ENCODE results near the gene HAUS2. TPM values are rescaled to one million over a fixed set of nuclear protein-coding genes. Genes with fewer than 3 reads are reported as not detected.
A peak's percentile ranks its signal among the peaks of the same experiment; 100 is the strongest.

The HAUS2 gene
- 20.1 TPM for total RNA-seq
- 10 to 100 TPM; 12.1 to 19.7 (median 15.3) TPM for polyA plus RNA-seq (ENCODE audit: insufficient read depth in 1 of 8, insufficient read length in 8 of 8, low replicate concordance in 1 of 8)
- long read RNA-seq, donor 1, partial matches to known transcripts: 0 of 1 reads
- long read RNA-seq, donor 1, other reads (novel, unspliced or antisense): 0 of 1 reads
- long read RNA-seq, donor 2: 0 reads
- long read RNA-seq, donor 3, partial matches to known transcripts: 0 of 4 reads
- long read RNA-seq, donor 3, other reads (novel, unspliced or antisense): 0 of 4 reads
- long read RNA-seq, donor 4, partial matches to known transcripts: 0 of 5 reads
- long read RNA-seq, donor 4, other reads (novel, unspliced or antisense): 0 of 5 reads
- long read RNA-seq, donor 5, transcript HAUS2-208 (5 exons, 1,702 nt): minor isoform, 6 of 20 reads
- long read RNA-seq, donor 5, transcript HAUS2-201 (6 exons, 3,949 nt): major isoform, 11 of 20 reads
- long read RNA-seq, donor 5, partial matches to known transcripts: 0 of 20 reads
- long read RNA-seq, donor 5, other reads (novel, unspliced or antisense): 0 of 20 reads
- long read RNA-seq, donor 6, partial matches to known transcripts: 0 of 4 reads
- long read RNA-seq, donor 6, other reads (novel, unspliced or antisense): 0 of 4 reads
- long read RNA-seq, donor 7, partial matches to known transcripts: 0 of 10 reads
- long read RNA-seq, donor 7, other reads (novel, unspliced or antisense): 0 of 10 reads
- long read RNA-seq, donor 8, partial matches to known transcripts: 0 of 3 reads
- long read RNA-seq, donor 8, other reads (novel, unspliced or antisense): 0 of 3 reads
- long read RNA-seq, donor 9, partial matches to known transcripts: 0 of 6 reads
- long read RNA-seq, donor 9, other reads (novel, unspliced or antisense): 0 of 6 reads
- long read RNA-seq, donor 10, partial matches to known transcripts: 0 of 2 reads
- long read RNA-seq, donor 10, other reads (novel, unspliced or antisense): 0 of 2 reads
- long read RNA-seq, donor 11, partial matches to known transcripts: 0 of 7 reads
- long read RNA-seq, donor 11, other reads (novel, unspliced or antisense): 0 of 7 reads

DNA sequence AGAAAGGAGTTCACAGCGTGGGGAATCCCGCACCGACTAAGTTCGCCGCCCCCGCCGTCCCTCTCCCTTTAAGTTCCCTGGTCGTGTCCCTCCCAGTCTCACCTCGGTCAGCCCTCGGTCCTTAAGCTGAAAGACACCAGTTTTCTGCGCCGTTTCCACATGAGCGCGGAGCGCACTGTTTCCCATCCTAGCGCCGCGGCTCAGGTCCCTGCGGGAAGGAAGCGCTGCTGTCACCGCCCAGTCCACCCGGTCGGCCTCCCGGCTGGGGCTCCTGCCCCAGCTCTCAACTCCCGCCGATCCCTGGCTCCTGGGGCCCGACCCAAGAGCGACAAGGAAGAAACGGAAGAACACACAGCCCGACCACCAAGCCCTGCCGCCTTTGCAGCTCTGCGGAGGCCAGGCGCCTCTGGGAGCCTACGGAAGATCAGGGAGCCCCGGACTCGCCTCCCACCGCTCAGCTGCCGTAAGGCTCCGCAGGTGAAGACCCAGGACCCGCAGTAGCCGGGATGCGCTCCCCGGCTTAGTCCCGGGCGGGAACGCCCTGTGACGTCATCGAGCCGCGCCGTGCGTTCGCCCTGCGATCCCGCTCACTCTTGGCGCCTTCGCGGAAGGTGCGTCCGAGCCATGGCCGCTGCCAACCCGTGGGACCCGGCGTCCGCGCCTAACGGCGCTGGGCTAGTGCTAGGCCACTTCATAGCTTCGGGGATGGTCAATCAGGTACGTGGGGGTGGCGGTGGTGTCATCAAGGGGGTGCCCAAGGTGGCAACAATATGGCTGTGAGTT lies at the start of gene HAUS2, which contains the start of gene LRRC57:
HAUS2 (plus strand) TSS at position 590 of the 783 bp plus-strand sequence; CDS start at position 625, 35 bp downstream.
LRRC57 (minus strand) TSS at position 545 of the 783 bp plus-strand sequence; CDS start at position 186, 359 bp downstream.
- DNase-seq: peak; percentile 93
- WGBS (ENCODE audit: insufficient coverage): under 1% methylated on average over 71 of the region's 71 CpGs
- peaks cover 21% of the 10 kb centered on the region for H3K36me3 ChIP-seq (ENCODE audit: control insufficient read depth, insufficient read depth, low read length)
- H3K4me1 ChIP-seq (ENCODE audit: control insufficient read depth, insufficient read depth, low read length): peaks cover 13% of the 10 kb centered on the region
- no peaks in the 10 kb centered on the region for H3K9me3 ChIP-seq (replicated peaks; ENCODE audit: control insufficient read depth, low read depth, low read length)
- peak within 1 kb of the TSS; percentile 97 for H3K27ac ChIP-seq (ENCODE audit: low read length)
- H3K27me3 ChIP-seq (ENCODE audit: control insufficient read depth, insufficient read depth, low read length): no peaks in the 10 kb centered on the region
- peak within 1 kb of the TSS; percentile 89 for H3K4me3 ChIP-seq (ENCODE audit: low read length)

DNA sequence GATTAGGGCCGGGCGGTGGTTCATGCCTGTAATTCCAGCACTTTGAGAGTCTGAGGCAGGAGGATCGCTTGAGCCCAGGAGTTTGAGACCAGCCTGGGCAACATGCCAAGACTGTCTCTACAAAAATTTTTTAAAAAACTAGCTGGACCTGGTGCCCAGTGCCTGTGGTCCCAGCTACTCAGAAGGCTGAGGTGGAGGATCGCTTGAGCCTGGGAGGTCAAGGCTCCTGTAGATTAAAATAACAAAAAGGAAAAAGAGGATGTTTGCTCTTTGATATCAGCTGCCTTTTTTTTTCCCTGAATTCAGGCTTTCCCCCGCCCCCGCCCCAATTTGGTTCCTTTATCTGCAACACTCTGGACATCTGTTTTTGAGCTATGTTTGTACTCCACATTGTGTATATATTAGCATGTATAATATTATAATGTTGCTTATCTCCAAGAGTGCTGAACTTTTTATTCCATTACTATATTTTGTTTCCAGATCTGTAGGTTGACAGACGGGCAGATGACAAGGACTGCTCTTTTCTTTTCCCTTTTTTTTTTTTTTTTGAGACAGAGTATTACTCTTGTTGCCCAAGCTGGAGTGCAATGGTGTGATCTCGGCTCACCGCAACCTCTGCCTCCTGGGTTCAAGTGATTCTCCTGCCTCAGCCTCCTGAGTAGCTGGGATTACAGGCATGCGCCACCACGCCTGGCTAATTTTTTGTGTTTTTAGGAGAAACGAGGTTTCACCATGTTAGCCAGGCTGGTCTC lies 48.6 kb upstream of the HAUS2 start:
- no peak for DNase-seq
- no peaks in the 10 kb centered on the region for H3K9me3 ChIP-seq (replicated peaks; ENCODE audit: control insufficient read depth, low read depth, low read length)
- H3K36me3 ChIP-seq (ENCODE audit: control insufficient read depth, insufficient read depth, low read length): peaks cover 2% of the 10 kb centered on the region
- H3K4me3 ChIP-seq (ENCODE audit: low read length): no peak overlapping the region
- no peaks in the 10 kb centered on the region for H3K27me3 ChIP-seq (ENCODE audit: control insufficient read depth, insufficient read depth, low read length)
- peak overlapping the region; percentile 31 for H3K27ac ChIP-seq (ENCODE audit: low read length)
- H3K4me1 ChIP-seq (ENCODE audit: control insufficient read depth, insufficient read depth, low read length): peaks cover 8% of the 10 kb centered on the region
- WGBS (ENCODE audit: insufficient coverage): 83% methylated on average over 7 of the region's 12 CpGs

DNA sequence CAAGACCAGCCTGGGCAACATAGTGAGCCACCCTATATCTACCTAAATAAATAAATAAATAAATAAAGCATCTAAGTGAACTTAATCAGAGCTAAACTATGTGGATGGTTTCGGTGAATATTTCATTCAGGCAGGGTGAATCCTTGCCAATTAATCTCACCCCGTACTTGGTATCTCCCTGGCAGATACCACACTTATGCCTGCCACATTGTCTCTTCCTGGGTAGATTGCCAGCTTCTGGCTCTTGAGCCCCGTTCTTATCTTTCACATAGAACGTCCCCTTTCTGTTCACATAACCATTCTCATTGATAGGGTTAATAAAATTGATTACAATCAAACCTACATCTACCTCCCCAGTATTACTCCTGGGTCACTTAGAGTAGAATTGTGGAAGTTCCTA lies 46.2 kb upstream of the HAUS2 start:
- no peaks in the 10 kb centered on the region for H3K27me3 ChIP-seq (ENCODE audit: control insufficient read depth, insufficient read depth, low read length)
- no peaks in the 10 kb centered on the region for H3K9me3 ChIP-seq (replicated peaks; ENCODE audit: control insufficient read depth, low read depth, low read length)
- H3K4me3 ChIP-seq (ENCODE audit: low read length): no peak overlapping the region
- no peak overlapping the region for H3K27ac ChIP-seq (ENCODE audit: low read length)
- 100% methylated on average over 2 of the region's 4 CpGs for WGBS (ENCODE audit: insufficient coverage)
- peaks cover 2% of the 10 kb centered on the region for H3K36me3 ChIP-seq (ENCODE audit: control insufficient read depth, insufficient read depth, low read length)
- no peak for DNase-seq
- peaks cover 3% of the 10 kb centered on the region for H3K4me1 ChIP-seq (ENCODE audit: control insufficient read depth, insufficient read depth, low read length)

DNA sequence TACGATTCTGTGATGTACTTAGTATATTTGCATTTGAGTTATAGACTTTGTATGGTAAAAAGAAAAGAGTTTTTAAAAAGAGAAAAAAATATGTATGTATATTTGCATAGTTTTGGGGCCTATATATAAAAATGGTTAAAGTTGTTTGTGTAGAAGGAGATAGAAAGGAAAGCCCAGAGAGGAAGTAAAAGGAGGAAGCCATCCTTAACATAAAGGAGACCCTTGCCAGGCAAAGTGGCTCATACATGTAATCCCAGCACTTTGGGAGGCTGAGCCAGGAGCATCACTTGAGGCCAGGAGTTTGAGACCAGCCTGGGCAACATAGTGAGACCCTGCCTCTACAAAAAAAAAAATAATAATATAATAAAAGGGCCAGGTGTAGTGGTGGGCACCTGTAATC lies 44.8 kb upstream of the HAUS2 start:
- Histone ChIP-seq H3K27ac (ENCODE audit: low read length) (no peak overlapping the region), H3K36me3 (ENCODE audit: control insufficient read depth, insufficient read depth, low read length) (peaks cover 4% of the 10 kb centered on the region), H3K27me3 (ENCODE audit: control insufficient read depth, insufficient read depth, low read length) (no peaks in the 10 kb centered on the region), H3K9me3 (replicated peaks; ENCODE audit: control insufficient read depth, low read depth, low read length) (no peaks in the 10 kb centered on the region), H3K4me1 (ENCODE audit: control insufficient read depth, insufficient read depth, low read length) (peaks cover 3% of the 10 kb centered on the region), H3K4me3 (ENCODE audit: low read length) (no peak overlapping the region)
- 80% methylated on average over 1 of the region's 1 CpG for WGBS (ENCODE audit: insufficient coverage)
- DNase-seq: no peak

DNA sequence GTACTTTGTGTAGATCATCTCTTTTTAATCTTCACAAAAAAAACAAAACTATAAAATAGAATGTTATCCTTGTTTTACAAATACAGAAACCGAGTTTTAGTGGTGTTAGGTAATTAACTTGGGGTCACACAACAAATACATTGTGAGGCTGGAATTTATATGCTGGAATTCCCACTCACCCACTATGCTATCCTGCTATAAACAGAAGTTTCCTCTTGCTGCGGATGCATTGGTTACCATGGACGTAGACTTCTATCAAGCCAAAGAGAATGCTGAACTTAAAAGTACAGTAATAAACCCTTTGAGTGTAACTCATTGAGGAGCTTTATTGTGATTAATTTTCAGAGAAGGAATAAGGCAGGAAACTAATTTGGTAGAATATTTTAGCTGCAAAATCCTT lies 44.0 kb upstream of the HAUS2 start:
- Histone ChIP-seq H3K4me3 (ENCODE audit: low read length) (no peak overlapping the region), H3K36me3 (ENCODE audit: control insufficient read depth, insufficient read depth, low read length) (peaks cover 4% of the 10 kb centered on the region), H3K27me3 (ENCODE audit: control insufficient read depth, insufficient read depth, low read length) (no peaks in the 10 kb centered on the region), H3K4me1 (ENCODE audit: control insufficient read depth, insufficient read depth, low read length) (peaks cover 3% of the 10 kb centered on the region), H3K27ac (ENCODE audit: low read length) (no peak overlapping the region), H3K9me3 (replicated peaks; ENCODE audit: control insufficient read depth, low read depth, low read length) (no peaks in the 10 kb centered on the region)
- no CpG with 5 or more reads among the region's 3 CpGs for WGBS (ENCODE audit: insufficient coverage)
- DNase-seq: no peak

DNA sequence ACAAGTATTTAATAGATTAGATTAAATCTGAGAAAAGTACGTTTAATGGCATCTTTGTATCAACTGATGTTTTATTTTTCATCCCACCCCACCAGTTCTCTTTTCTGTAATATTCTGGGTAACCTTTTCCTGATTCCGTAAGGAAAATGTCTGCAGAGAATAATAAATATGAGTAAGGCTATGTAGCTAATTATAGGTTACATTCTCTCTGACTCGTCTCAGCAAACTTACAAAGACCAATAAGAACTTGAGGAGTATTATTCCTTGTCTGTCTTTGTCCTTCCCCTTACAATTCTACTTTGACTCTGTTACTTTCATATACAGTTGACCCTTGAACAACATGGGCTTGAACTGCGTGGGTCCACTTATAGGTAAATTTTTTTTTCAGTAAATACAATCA lies 41.1 kb upstream of the HAUS2 start:
- H3K27me3 ChIP-seq (ENCODE audit: control insufficient read depth, insufficient read depth, low read length): no peaks in the 10 kb centered on the region
- peaks cover 3% of the 10 kb centered on the region for H3K36me3 ChIP-seq (ENCODE audit: control insufficient read depth, insufficient read depth, low read length)
- no peaks in the 10 kb centered on the region for H3K4me1 ChIP-seq (ENCODE audit: control insufficient read depth, insufficient read depth, low read length)
- DNase-seq: no peak
- no peaks in the 10 kb centered on the region for H3K9me3 ChIP-seq (replicated peaks; ENCODE audit: control insufficient read depth, low read depth, low read length)
- H3K27ac ChIP-seq (ENCODE audit: low read length): no peak overlapping the region
- no peak overlapping the region for H3K4me3 ChIP-seq (ENCODE audit: low read length)
- no CpG with 5 or more reads among the region's 4 CpGs for WGBS (ENCODE audit: insufficient coverage)

DNA sequence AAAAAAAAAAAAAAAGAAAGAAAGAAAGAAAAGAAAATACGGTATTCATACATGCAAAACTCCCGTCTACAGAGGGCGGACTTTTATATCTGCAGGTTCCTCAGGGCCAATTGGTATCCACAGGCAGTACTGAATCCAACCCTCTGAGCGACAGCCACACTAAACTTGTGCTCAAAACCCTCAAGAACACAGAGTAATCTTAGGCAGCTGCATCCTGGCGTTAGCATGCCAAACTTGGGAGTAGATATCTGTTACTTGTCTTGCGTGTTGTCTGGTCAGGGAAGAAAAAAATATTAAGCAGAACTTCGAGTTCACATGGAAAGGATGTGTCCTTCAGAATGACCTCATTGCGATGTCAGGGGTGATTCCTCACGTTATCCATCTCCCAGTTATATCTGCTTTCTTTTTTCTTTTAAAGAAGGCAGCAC lies 40.4 kb upstream of the HAUS2 start:
- peak; percentile 30 for DNase-seq
- no peak overlapping the region for H3K27ac ChIP-seq (ENCODE audit: low read length)

DNA sequence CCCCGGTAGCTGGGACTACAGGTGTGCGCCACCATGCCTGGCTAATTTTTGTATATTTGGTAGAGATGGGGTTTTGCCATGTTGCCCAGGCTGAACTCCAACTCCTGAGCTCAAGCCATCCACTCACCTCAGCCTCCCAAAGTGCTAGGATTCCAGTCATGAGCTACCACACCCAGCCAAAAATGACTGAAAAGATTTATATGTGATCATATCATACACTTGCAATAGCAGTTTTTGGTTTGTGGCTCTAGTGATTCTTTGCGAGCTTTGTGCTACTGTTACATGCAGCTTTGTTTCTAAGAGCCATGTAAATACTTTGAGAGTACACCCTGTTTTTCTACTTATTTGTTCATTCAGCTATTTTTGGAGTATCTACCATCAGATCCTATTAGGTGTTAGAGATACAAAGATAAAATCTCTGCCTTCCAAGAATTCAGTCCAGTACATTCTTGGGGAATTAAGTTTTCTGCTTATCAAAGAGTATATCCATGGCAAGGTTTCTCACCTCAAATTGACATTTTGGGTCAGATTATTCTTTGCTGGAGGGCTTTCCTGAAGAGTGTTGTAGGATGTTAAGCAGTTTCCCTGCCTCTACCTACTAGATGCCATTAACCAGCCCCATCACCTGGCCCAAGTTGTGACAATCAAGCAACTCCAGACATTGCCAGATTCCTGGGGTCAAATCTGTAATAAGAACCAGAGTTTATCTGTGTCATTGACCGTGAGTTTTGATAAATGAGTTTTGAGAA lies 38.2 kb upstream of the HAUS2 start:
- no peaks in the 10 kb centered on the region for H3K9me3 ChIP-seq (replicated peaks; ENCODE audit: control insufficient read depth, low read depth, low read length)
- H3K36me3 ChIP-seq (ENCODE audit: control insufficient read depth, insufficient read depth, low read length): peaks cover 16% of the 10 kb centered on the region
- no peak for DNase-seq
- H3K4me3 ChIP-seq (ENCODE audit: low read length): no peak overlapping the region
- H3K27ac ChIP-seq (ENCODE audit: low read length): no peak overlapping the region
- H3K27me3 ChIP-seq (ENCODE audit: control insufficient read depth, insufficient read depth, low read length): no peaks in the 10 kb centered on the region
- H3K4me1 ChIP-seq (ENCODE audit: control insufficient read depth, insufficient read depth, low read length): no peaks in the 10 kb centered on the region
- WGBS (ENCODE audit: insufficient coverage): no CpG with 5 or more reads among the region's 4 CpGs

More for the DNA sequence above, 40.4 kb upstream of the HAUS2 start:
- Histone ChIP-seq H3K4me1 (ENCODE audit: control insufficient read depth, insufficient read depth, low read length) (no peaks in the 10 kb centered on the region), H3K36me3 (ENCODE audit: control insufficient read depth, insufficient read depth, low read length) (peaks cover 4% of the 10 kb centered on the region), H3K27me3 (ENCODE audit: control insufficient read depth, insufficient read depth, low read length) (no peaks in the 10 kb centered on the region), H3K4me3 (ENCODE audit: low read length) (no peak overlapping the region), H3K9me3 (replicated peaks; ENCODE audit: control insufficient read depth, low read depth, low read length) (no peaks in the 10 kb centered on the region)
- WGBS (ENCODE audit: insufficient coverage): 63% methylated on average over 5 of the region's 9 CpGs
